SK-N-SH (cell line): ENCODE results near the gene WDCP. TPM values are rescaled to one million over a fixed set of nuclear protein-coding genes. Genes with fewer than 3 reads are reported as not detected.

Experiments used
- CTCF ChIA-PET: fragments of 300-600, 350-600 bp; formaldehyde crosslinking; extraction: SDS; loops from one replicate; lab custom pipeline; 2021; lab: Yijun Ruan, JAX
- POLR2A ChIA-PET: fragments of 350-600 bp; sonication (Branson Sonifier 250); formaldehyde crosslinking; extraction: SDS; loops from one replicate; lab custom pipeline; 2020; ENCODE audit warnings: antibody characterized with exemption, inconsistent platforms; lab: Yijun Ruan, JAX
- DNase-seq: peaks from one replicate; pipeline ENCODE4 v3.0.0; 2012
- H2AFZ ChIP-seq: fragments of 200-600 bp; sonication (generic); 2 replicates; pipeline ENCODE4 v1.8.1; 2016; ENCODE audit warnings: antibody characterized with exemption, mild to moderate bottlenecking, low read depth
- H3F3A ChIP-seq: fragments of 200-600 bp; sonication (generic); replicated peaks from 2 replicates; pipeline ENCODE3; 2016; ENCODE audit warnings: antibody characterized with exemption, mild to moderate bottlenecking; ENCODE audit not compliant: insufficient read depth
- H3K27ac ChIP-seq, 2 experiments: fragments of 200-500 bp in 1 of 2; fragments of 200-600 bp in 1 of 2; sonication (Bioruptor generic) in 1 of 2; sonication (generic), shearing (Covaris generic) in 1 of 2; 2 replicates each; pipeline versions ENCODE4 v1.5.1 to v1.6.1; 2014 to 2016; ENCODE audit warnings: low read depth in 2 of 2, inconsistent platforms in 1 of 2, low read length in 1 of 2, mild to moderate bottlenecking in 1 of 2, mixed read lengths in 1 of 2
- H3K27me3 ChIP-seq: fragments of 200-600 bp; sonication (generic), shearing (Covaris generic); 2 replicates; pipeline ENCODE4 v1.6.1; 2016; ENCODE audit warnings: mixed run types; ENCODE audit not compliant: insufficient read depth
- H3K36me3 ChIP-seq, 2 experiments: fragments of 200-500 bp in 1 of 2; fragments of 200-600 bp in 1 of 2; sonication (Bioruptor generic) in 1 of 2; sonication (generic) in 1 of 2; replicated peaks in 1 of 2; 2 replicates each; pipeline versions ENCODE3 to v1.5.1; 2014 to 2016; ENCODE audit warnings: low read length in 1 of 2, mild to moderate bottlenecking in 1 of 2; ENCODE audit not compliant: insufficient read depth in 2 of 2, control insufficient read depth in 1 of 2
- H3K4me1 ChIP-seq, 2 experiments: fragments of 200-500 bp in 1 of 2; fragments of 200-600 bp in 1 of 2; sonication (Bioruptor generic) in 1 of 2; sonication (generic), shearing (Covaris generic) in 1 of 2; 2 replicates each; pipeline versions ENCODE4 v1.5.1 to v1.6.1; 2014 to 2016; ENCODE audit warnings: low read depth in 1 of 2, low read length in 1 of 2, mixed run types in 1 of 2; ENCODE audit not compliant: insufficient read depth in 2 of 2, control insufficient read depth in 1 of 2
- H3K4me2 ChIP-seq: fragments of 200-600 bp; sonication (generic), shearing (Covaris generic); 2 replicates; pipeline ENCODE4 v1.6.1; 2017; ENCODE audit warnings: mixed run types
- H3K4me3 ChIP-seq, 2 experiments: fragments of 200-500 bp in 1 of 2; fragments of 200-600 bp in 1 of 2; sonication (Bioruptor generic) in 1 of 2; sonication (generic), shearing (Covaris generic) in 1 of 2; 2 replicates each; pipeline versions ENCODE4 v1.5.1 to v1.8.1; 2014 to 2016; ENCODE audit warnings: low read depth in 2 of 2, inconsistent platforms in 1 of 2, low read length in 1 of 2, mild to moderate bottlenecking in 1 of 2, mixed read lengths in 1 of 2, moderate library complexity in 1 of 2
- H3K79me2 ChIP-seq: fragments of 200-600 bp; sonication (generic); 2 replicates; pipeline ENCODE4 v1.8.1; 2017; ENCODE audit warnings: mild to moderate bottlenecking; ENCODE audit not compliant: insufficient read depth
- H3K9ac ChIP-seq: fragments of 200-600 bp; sonication (generic); 2 replicates; pipeline ENCODE4 v1.6.1; 2017; ENCODE audit warnings: mixed run types
- H3K9me2 ChIP-seq: fragments of 200-600 bp; sonication (generic); 2 replicates; pipeline ENCODE4 v1.6.1; 2017; ENCODE audit warnings: mixed run types
- H3K9me3 ChIP-seq: fragments of 200-600 bp; sonication (generic); 2 replicates; pipeline ENCODE4 v1.6.1; 2017; ENCODE audit warnings: mixed run types, mild to moderate bottlenecking, moderate library complexity
- H4K20me1 ChIP-seq: fragments of 200-600 bp; sonication (generic); 2 replicates; pipeline ENCODE4 v1.6.1; 2017; ENCODE audit warnings: mild to moderate bottlenecking, mixed run types; ENCODE audit not compliant: insufficient read depth
- CHD2 ChIP-seq: fragments of 150-350 bp; IDR thresholded peaks from 2 replicates; pipeline ENCODE4 v1.6.1; 2018; ENCODE audit warnings: low read length; ENCODE audit not compliant: partially characterized antibody
- CTCF ChIP-seq: fragments of 200-600 bp; sonication (generic); IDR thresholded peaks from 2 replicates; pipeline ENCODE4 v1.6.1; 2017; ENCODE audit warnings: antibody characterized with exemption, mild to moderate bottlenecking, moderate library complexity
- FOXJ3 ChIP-seq: sonication (generic); formaldehyde crosslinking; IDR thresholded peaks from 2 replicates; pipeline ENCODE4 v1.5.1; 2020; ENCODE audit warnings: mild to moderate bottlenecking, missing genetic modification reagents
- FOXM1 ChIP-seq: IDR thresholded peaks from 2 replicates; pipeline ENCODE4 v1.4.0; 2012; ENCODE audit warnings: low read depth, mild to moderate bottlenecking
- GABPA ChIP-seq: IDR thresholded peaks from 2 replicates; pipeline ENCODE4 v1.4.0; 2012; ENCODE audit warnings: low read depth, mild to moderate bottlenecking
- IRF3 ChIP-seq: fragments of 150-350 bp; IDR thresholded peaks from 2 replicates; pipeline ENCODE4 v1.6.1; 2016; ENCODE audit warnings: mild to moderate bottlenecking, low read depth, low read length
- MAX ChIP-seq: IDR thresholded peaks from 2 replicates; pipeline ENCODE4 v1.4.0; 2012; ENCODE audit warnings: low read depth
- MEF2A ChIP-seq: IDR thresholded peaks from 2 replicates; pipeline ENCODE4 v1.4.0; 2012; ENCODE audit warnings: low read depth, borderline replicate concordance
- NRF1 ChIP-seq: IDR thresholded peaks from 2 replicates; pipeline ENCODE4 v1.6.1; 2012; ENCODE audit warnings: low read depth, mild to moderate bottlenecking, low read length
- REST ChIP-seq: IDR thresholded peaks from 2 replicates; pipeline ENCODE4 v1.6.1; 2012; ENCODE audit warnings: mild to moderate bottlenecking, low read depth, low read length, moderate library complexity
- RFX5 ChIP-seq: IDR thresholded peaks from 2 replicates; pipeline ENCODE4 v1.6.1; 2012; ENCODE audit warnings: mild to moderate bottlenecking, improper control_type of control experiment, low read length
- RXRA ChIP-seq: IDR thresholded peaks from 2 replicates; pipeline ENCODE4 v1.4.0; 2012; ENCODE audit warnings: low read depth, mild to moderate bottlenecking, borderline replicate concordance
- SIN3A ChIP-seq: IDR thresholded peaks from 2 replicates; pipeline ENCODE4 v1.6.1; 2012; ENCODE audit warnings: low read depth, mild to moderate bottlenecking, low read length, moderate library complexity, borderline replicate concordance
- TAF1 ChIP-seq: IDR thresholded peaks from 2 replicates; pipeline ENCODE4 v1.6.1; 2012; ENCODE audit warnings: low read depth, mild to moderate bottlenecking, low read length, moderate library complexity, borderline replicate concordance
- TCF12 ChIP-seq: IDR thresholded peaks from 2 replicates; pipeline ENCODE4 v1.4.0; 2012
- TEAD4 ChIP-seq: IDR thresholded peaks from 2 replicates; pipeline ENCODE4 v1.4.0; 2012; ENCODE audit warnings: mild to moderate bottlenecking, borderline replicate concordance; ENCODE audit not compliant: insufficient read depth
- YY1 ChIP-seq: IDR thresholded peaks from 2 replicates; pipeline ENCODE4 v1.4.0; 2012; ENCODE audit warnings: low read depth, mild to moderate bottlenecking
- ZBTB33 ChIP-seq: IDR thresholded peaks from 2 replicates; pipeline ENCODE4 v1.4.0; 2012; ENCODE audit warnings: low read depth, borderline replicate concordance
- WGBS: methylation state at CpG from one replicate; pipeline ENCODE4 v1.1.6; 2017; ENCODE audit warnings: low lambda C conversion rate; 5-methylcytosine and 5-hydroxymethylcytosine counted together
- polyA plus RNA-seq, 3 experiments: library from polyadenylated mRNA; depleted of rRNA; stranded (reverse); fragments of >200 nt; gene quantifications; 2 replicates each; pipeline ENCODE4 v1.2.3, GENCODE V29; 2012

The WDCP gene
- polyA plus RNA-seq, 1 of the 3 experiments (the other 2 are of a cell fraction), result 7.1 TPM

- no peak for TF ChIP-seq MAX
- TF ChIP-seq TAF1, result no peak
These were observed 27.5 kb downstream of the WDCP start (continued) for GRCh38 chr2:24019729-24020128.

- Histone ChIP-seq H3K27me3 (no peaks in the 10 kb centered on the region), H3K27ac (no peak overlapping the region)
- no peak for TF ChIP-seq ZBTB33
- no peak for TF ChIP-seq CTCF
- TF ChIP-seq MEF2A, result no peak
- no peak for TF ChIP-seq RXRA
- TF ChIP-seq REST, result no peak
- no peak for TF ChIP-seq CHD2
- no peak for TF ChIP-seq GABPA
- TF ChIP-seq IRF3, result no peak
- TF ChIP-seq SIN3A, result no peak
- TF ChIP-seq FOXJ3 (CRISPR knock-in tag), result no peak
- TF ChIP-seq YY1, result no peak
- TF ChIP-seq TEAD4, result no peak
- no peak for TF ChIP-seq NRF1
- no peak for TF ChIP-seq RFX5
- TF ChIP-seq TCF12, result no peak
- no peak for TF ChIP-seq FOXM1
These were observed 28.9 kb downstream of the WDCP start for GRCh38 chr2:24018241-24018640.

More at GRCh38 chr2:24018241-24018640, 28.9 kb downstream of the WDCP start:
- peaks cover 3 to 12% of the 10 kb centered on the region in 2 experiments; a peak in 3 of 4 replicates for H3K4me1 ChIP-seq
- H3K4me2 ChIP-seq, result no peak overlapping the region
- no peaks in the 10 kb centered on the region for H3K9me2 ChIP-seq
- no peaks in the 10 kb centered on the region for H3K79me2 ChIP-seq
- ChIA-PET CTCF (no interaction called here), POLR2A (no interaction called here)
- peaks cover 0 to 4% of the 10 kb centered on the region in 2 experiments for H3K36me3 ChIP-seq
- no peak for DNase-seq
- H3F3A ChIP-seq, result no peaks in the 10 kb centered on the region
- no peak overlapping the region for H3K4me3 ChIP-seq
- 95% methylated on average over 9 of the region's 9 CpGs for WGBS
- no peak overlapping the region for H3K9ac ChIP-seq
- H3K9me3 ChIP-seq, result no peaks in the 10 kb centered on the region
- no peaks in the 10 kb centered on the region for H4K20me1 ChIP-seq
- no peak overlapping the region for H2AFZ ChIP-seq
